GM18951 (cell line): ENCODE results near the gene EPHA5.

ENCODE experiments used
- POLR2A ChIP-seq: IDR thresholded peaks from 4 replicates; pipeline ENCODE4 v1.6.1; 2011; ENCODE audit warnings: mild to moderate bottlenecking; ENCODE audit not compliant: insufficient read length, insufficient read depth; ENCODE audit errors: extremely low read depth
- in situ Hi-C: fragments of 300-500 bp; cut with MboI; formaldehyde crosslinking; loops from one replicate; pipeline ENCODE4 v1.12.0; 2022; ENCODE audit warnings: low sequenced_read_pairs, mixed read lengths, inconsistent platforms; ENCODE audit not compliant: unreplicated experiment

Gene EPHA5

DNA sequence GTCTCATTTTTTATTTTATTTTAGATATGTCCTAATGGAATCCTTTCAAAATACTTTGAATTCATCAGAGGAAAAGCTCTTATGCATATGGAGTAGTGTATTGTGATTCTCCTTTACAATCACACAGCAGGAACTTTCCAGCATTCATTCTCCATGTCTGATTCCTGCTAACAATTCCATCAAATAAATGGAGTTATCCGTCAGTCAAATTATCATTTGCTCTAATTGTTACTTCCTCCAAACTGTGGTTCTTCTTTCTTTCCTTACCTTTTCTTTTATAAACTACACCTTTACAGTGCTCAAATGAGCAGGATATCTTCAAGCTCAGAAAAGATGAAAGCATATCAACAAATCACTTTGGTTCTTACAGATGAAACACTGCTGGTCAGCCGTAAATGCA lies 80.4 kb downstream of the EPHA5 start:
- no peak for TF ChIP-seq POLR2A

DNA sequence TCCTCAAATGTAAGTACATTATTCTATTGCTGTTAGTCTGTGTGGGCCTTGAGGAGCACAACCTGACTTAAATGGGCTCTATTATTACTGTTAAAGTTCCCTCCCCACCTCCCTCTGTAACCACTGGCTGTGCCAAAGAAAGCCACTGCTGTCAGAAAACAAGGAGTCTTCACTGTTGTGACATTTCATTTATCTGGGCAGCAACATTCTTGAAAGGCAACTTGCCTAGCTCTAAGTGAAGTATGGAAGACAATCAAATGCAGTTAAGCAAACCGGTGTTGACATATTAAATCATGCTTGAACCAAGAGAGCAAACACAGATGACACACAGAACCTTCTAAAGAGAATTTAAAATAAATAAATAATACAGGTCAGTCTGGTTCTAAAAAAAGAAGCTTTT lies 81.0 kb downstream of the EPHA5 start:
- in situ Hi-C loops = no loop called here
- no peak for TF ChIP-seq POLR2A

More for the DNA sequence above, 80.4 kb downstream of the EPHA5 start:
- in situ Hi-C loops = no loop called here

DNA sequence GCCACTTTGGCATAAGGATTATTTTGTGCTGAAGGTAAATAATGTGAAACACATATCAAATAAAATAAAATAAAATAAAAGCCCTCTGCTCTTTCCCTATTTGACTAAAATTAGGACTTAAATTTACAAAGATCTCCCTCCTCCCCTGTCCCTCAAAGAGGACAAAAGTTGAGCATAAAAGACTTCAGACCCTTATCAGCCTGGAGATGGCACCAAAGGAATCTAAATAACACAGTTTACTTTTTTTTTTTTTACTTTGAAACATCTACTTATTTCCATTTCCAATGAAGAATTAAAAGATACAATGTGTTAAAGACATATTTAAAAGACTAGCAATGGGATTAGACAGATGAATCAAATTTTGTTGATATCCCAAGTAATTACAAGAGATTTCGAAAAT lies 89.7 kb downstream of the EPHA5 start:
- in situ Hi-C loops = no loop called here
- TF ChIP-seq POLR2A = no peak

DNA sequence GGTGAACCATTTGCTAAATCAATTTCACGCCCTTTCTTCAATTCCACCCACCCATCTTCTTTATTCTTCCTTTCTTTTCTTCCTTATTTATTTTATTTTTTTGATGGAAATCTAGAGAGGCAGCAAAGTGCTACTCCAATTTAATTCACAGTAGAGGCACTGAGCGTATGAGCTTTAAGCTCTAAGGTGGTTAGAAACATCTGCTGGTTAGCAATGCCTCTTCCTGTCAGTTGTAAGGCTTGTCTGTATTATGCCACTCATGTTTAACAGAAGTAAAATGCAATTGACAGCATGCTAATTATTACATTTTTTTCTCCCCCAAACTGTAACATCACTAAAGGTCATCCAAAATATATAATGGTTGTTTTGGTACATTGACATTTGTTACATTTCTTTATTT lies 103.8 kb downstream of the EPHA5 start:
- TF ChIP-seq POLR2A = no peak
- in situ Hi-C loops = no loop called here

DNA sequence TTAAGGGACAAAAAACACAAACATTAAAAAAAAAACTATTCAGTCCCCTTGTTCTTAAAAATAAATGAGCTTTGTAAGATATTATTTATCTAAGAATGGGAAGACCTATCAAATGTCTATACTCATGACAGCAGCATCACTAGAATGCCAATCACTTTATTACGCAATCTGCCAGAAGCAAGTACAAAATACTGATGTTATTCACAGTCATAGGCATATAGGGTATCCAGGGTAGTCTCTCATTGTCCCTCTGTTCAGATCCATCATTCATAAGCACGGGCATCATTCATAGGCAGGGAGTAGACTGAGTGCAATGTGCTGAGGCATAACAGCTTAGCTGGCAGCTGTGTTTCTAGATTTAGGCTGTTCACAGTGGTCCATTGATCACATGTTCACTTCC lies 109.1 kb downstream of the EPHA5 start:
- no peak for TF ChIP-seq POLR2A
- in situ Hi-C loops = no loop called here

DNA sequence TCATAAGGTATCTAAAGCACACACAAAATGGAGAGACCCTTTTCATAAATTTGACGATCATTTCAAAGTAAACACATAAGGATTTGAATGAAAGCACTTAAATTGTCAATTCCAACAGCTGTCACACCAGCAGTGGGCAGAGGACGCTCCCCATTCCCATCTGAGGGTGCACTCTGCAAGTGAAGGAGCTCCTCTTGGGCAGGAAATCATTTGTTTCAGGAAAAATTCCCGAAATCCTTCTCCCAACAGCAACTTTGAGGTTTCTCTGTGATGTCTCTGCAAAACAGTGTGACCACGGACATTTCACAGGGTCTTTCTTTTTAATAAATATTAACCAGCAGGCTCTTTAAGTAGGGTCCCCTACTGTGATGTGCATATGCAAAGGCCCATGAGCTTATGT lies 111.0 kb downstream of the EPHA5 start:
- no peak for TF ChIP-seq POLR2A
- in situ Hi-C loops = no loop called here

DNA sequence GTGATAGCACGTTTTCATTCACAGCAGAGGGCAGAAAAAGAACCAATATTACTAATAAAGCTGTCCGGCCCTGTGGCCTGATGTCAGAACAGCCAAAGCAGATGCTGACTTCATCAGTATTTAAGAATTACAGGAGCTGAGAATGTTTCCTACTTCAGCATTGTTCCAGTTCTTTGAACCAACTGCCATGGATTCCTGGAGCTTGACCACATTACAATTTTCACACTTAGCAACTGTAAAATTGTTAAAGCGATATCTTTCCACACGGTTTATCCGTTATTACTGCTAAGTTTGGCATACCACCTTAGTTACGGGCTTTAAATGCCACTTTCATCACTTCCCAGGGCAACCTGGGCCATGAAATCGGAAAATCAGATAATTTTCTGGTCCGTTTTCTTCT lies 118.2 kb downstream of the EPHA5 start:
- in situ Hi-C loops = no loop called here
- no peak for TF ChIP-seq POLR2A

DNA sequence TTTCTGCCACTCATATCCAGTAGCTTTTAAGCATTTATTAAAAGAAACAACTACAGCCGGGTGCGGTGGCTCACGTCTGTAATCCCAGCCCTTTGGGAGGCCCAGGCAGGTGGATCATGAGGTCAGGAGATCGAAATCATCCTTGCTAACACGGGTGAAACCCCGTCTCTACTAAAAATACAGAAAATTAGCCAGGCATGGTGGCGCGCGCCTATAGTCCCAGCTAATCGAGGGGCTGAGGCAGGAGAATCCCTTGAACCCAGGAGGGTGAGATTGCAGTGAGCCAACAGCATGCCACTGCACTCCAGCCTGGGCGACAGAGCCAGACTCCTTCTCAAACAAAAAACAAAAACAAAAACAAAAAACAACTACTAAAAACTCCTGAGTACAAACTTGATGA lies 119.8 kb downstream of the EPHA5 start:
- TF ChIP-seq POLR2A = no peak
- in situ Hi-C loops = no loop called here

DNA sequence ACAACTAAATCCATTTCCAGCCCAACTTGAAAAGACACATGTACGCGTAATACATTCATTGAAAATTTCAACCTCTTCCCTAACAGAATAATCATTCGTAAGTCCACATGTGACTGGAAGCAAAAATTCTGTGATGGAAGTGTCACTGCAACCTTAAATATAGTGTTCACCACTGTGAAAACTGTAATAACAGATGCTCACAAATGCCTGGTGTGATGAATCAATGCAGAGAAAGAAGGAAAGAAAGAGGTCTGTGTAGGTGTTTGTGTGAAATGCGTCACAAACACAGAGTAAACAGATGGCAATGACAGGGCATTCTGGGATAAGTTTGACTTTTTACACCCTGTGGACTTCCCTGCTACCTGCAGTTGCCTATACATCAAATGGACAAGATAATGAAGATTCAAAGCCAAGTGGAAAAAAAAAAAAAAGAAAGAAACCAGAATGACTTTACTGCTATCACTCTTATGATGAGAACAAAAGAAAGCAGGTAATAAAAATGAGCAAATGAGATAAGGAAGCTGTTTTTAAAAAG lies 123.3 kb downstream of the EPHA5 start:
- in situ Hi-C loops = no loop called here
- TF ChIP-seq POLR2A = no peak

DNA sequence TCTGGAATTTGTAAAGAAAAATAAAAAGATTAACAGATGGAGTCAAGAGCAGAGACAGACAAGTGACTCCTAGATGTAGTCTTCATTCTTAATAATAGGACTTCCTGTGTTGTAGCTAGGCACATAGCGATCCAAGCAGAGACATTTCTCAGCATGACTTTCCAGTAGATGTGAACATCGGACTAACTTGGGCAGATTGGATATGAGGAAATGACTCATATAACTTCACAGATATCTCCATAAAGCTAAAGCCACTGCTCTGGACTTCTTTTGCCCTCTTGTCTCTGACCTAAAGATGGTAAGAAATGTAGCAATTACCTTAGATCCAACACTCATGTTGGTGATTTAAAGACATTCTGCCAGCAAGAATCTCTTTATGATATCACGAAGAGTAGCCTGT lies 131.7 kb downstream of the EPHA5 start:
- in situ Hi-C loops = no loop called here
- no peak for TF ChIP-seq POLR2A

DNA sequence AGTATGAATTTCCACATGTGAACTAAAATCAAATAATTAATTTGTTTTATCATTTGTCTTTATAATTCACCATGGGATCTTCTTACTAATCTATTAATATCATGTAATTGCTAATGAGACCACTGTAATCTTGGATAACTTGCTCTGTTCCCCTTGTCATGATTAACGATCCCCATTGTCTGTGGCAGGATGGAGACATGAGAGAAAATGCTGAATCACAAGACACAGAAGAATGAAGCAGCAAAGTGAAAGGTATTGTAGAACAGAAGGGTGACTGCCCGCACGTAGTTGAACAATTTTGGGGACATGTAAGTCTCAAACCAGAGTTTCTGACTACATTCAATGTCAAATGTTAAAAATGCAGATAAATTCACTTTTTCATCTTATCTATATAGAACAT lies 135.2 kb downstream of the EPHA5 start:
- TF ChIP-seq POLR2A = no peak
- in situ Hi-C loops = no loop called here

DNA sequence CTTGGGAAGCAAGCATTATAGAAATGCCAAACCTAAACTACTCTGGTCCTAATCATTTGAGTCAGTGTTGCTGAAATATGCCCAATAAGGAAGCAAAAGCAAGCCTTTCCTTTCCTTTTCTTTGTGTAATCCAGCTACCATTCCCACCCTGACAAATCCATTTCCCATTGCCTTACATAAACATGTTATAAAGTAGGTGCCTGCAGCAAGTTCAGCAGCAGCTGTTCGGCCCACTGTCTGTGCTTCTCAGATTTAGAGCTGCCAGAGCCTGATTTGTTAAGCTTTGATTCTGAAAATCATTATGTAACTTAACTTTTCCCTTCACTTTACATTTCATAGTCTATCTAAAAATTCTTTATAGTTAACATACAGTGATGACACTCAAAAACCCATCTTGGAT lies 148.6 kb downstream of the EPHA5 start:
- in situ Hi-C loops = no loop called here
- TF ChIP-seq POLR2A = no peak

DNA sequence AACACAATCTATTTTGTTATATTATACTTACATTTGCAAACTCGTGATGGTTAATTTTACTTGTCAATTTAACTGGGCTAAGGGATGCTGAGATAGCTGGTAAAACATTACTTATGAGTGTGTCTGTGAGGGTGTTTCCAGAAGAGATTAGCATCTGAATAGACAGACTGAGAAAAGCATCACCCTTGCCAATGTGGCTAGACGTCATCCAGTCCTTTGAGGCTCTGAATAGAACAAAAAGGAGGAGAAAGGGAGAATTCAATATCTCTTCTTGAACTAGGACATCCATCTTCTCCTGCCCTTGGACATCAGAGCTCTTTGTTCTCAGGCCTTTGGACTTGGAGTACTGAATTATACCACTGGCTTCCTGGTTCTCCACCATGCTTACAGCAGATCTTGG lies 154.6 kb downstream of the EPHA5 start:
- in situ Hi-C loops = no loop called here
- TF ChIP-seq POLR2A = no peak

DNA sequence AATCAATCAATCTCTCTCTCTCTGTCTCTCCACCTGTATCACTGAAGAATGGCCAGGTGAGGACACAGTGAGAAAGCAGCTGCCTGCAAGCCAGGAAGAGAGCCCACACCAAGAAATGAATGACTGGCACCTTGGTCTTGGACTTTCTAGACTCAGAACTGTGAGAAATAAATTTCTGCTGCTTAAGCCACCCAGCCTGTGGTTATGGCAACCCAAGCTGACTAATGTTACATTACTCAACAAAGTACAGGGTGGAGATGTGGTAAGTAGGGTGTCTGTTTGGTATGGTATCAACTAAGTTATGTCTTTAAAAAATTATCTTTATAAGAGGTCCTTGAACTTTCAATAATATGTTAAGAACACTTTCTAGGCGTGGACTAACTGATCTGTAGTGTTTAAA lies 159.3 kb downstream of the EPHA5 start:
- in situ Hi-C loops = no loop called here
- TF ChIP-seq POLR2A = no peak

DNA sequence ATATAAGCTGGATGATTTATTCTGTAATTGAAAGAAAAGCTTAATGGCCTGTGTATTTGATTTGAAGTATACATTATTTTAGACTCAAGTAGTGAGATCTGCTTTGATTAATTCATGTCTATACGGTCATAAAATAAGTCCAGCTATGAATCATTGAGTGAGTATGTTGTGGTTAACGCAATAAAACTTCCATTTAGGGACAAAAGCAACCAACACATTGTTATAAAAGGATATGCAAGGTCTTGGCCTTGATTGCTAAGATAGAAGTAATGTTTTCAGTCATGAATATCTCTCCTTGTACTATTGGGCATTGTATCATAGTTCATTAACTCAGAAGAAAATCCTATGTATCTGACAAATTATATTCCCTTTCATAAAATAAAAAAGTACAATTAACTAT lies 162.1 kb downstream of the EPHA5 start:
- no peak for TF ChIP-seq POLR2A
- in situ Hi-C loops = no loop called here
